Measurements from ENCODE around the gene SLC9A9.
"Not testable (repeated sequence)": the region's sequence is repeated elsewhere in the genome, so short reads cannot be mapped to it uniquely, and the experiment has no call there.

Gene SLC9A9

GRCh38 chr3:143437405-143437804, 410.9 kb downstream of the SLC9A9 start:
- no peak for DNase-seq

GRCh38 chr3:143436231-143436930, 411.9 kb downstream of the SLC9A9 start:
- DNase-seq, result no peak

- DNase-seq, result no peak
These were observed 414.4 kb downstream of the SLC9A9 start for GRCh38 chr3:143433787-143434378.

- DNase-seq, result not testable (repeated sequence)
These were observed 417.0 kb downstream of the SLC9A9 start for GRCh38 chr3:143431298-143431697.

GRCh38 chr3:143430568-143430967, 417.7 kb downstream of the SLC9A9 start:
- no peak for DNase-seq

GRCh38 chr3:143429628-143430514, 418.4 kb downstream of the SLC9A9 start:
- DNase-seq, result no peak

- DNase-seq, result no peak
These were observed 420.0 kb downstream of the SLC9A9 start for GRCh38 chr3:143428294-143428693.

- DNase-seq, result no peak
These were observed 420.6 kb downstream of the SLC9A9 start for GRCh38 chr3:143427631-143428030.

GRCh38 chr3:143424874-143425273, 423.4 kb downstream of the SLC9A9 start:
- no peak for DNase-seq

- DNase-seq, result no peak
These were observed 426.7 kb downstream of the SLC9A9 start for GRCh38 chr3:143421556-143421955.

GRCh38 chr3:143419611-143420010, 428.7 kb downstream of the SLC9A9 start:
- no peak for DNase-seq

GRCh38 chr3:143418391-143418790, 429.9 kb downstream of the SLC9A9 start:
- DNase-seq, result no peak

GRCh38 chr3:143416229-143416628, 432.0 kb downstream of the SLC9A9 start:
- no peak for DNase-seq

GRCh38 chr3:143414571-143415253, 433.6 kb downstream of the SLC9A9 start:
- DNase-seq, result no peak

- no peak for DNase-seq
These were observed 434.9 kb downstream of the SLC9A9 start for GRCh38 chr3:143413372-143413771.

GRCh38 chr3:143412084-143412483, 436.2 kb downstream of the SLC9A9 start:
- no peak for DNase-seq

- no peak for DNase-seq
These were observed 438.0 kb downstream of the SLC9A9 start for GRCh38 chr3:143410259-143410658.

GRCh38 chr3:143408771-143409170, 439.5 kb downstream of the SLC9A9 start:
- DNase-seq, result no peak

GRCh38 chr3:143402602-143403001, 445.7 kb downstream of the SLC9A9 start:
- no peak for DNase-seq

- DNase-seq, result no peak
These were observed 451.5 kb downstream of the SLC9A9 start for GRCh38 chr3:143396790-143397189.

- DNase-seq, result no peak
These were observed 458.9 kb downstream of the SLC9A9 start for GRCh38 chr3:143389388-143389787.

GRCh38 chr3:143387425-143387824, 460.8 kb downstream of the SLC9A9 start:
- DNase-seq, result no peak

- DNase-seq, result no peak
These were observed 464.2 kb downstream of the SLC9A9 start for GRCh38 chr3:143384076-143384475.

All from effector CD8-positive, alpha-beta T cell (primary cell).